GM21390 (cell line): ENCODE data around the gene WNT5A.
"Not testable (repeated sequence)": the region's sequence is repeated elsewhere in the genome, so short reads cannot be mapped to it uniquely, and the experiment has no call there.

Experiments used
- ATAC-seq: cut with Tn5 transposase; IDR thresholded peaks from one replicate; pipeline ENCODE4 v1.9.1; 2021; ENCODE audit not compliant: unreplicated experiment

The WNT5A gene

GRCh38 chr3:55507808-55508207 lies 20.7 kb upstream of the WNT5A start:
- no peak for ATAC-seq

- ATAC-seq, result no peak
Observed at GRCh38 chr3:55505776-55506175, 18.7 kb upstream of the WNT5A start.

GRCh38 chr3:55505102-55505501 lies 18.0 kb upstream of the WNT5A start:
- not testable (repeated sequence) for ATAC-seq

- no peak for ATAC-seq
Observed at GRCh38 chr3:55501905-55502304, 14.8 kb upstream of the WNT5A start.

GRCh38 chr3:55500555-55501330 lies 13.6 kb upstream of the WNT5A start:
- no peak for ATAC-seq

GRCh38 chr3:55498520-55498919 lies 11.4 kb upstream of the WNT5A start:
- ATAC-seq, result no peak

- ATAC-seq, result no peak
Observed at GRCh38 chr3:55497250-55497649, 10.1 kb upstream of the WNT5A start.

- ATAC-seq, result no peak
Observed at GRCh38 chr3:55494976-55495375, 7.9 kb upstream of the WNT5A start.

- ATAC-seq, result no peak
Observed at GRCh38 chr3:55492976-55493375, 5.9 kb upstream of the WNT5A start.

GRCh38 chr3:55491296-55491816 lies 4.2 kb upstream of the WNT5A start:
- ATAC-seq, result no peak

- ATAC-seq, result no peak
Observed at GRCh38 chr3:55490276-55490913, 3.3 kb upstream of the WNT5A start.

- ATAC-seq, result no peak
Observed at GRCh38 chr3:55489798-55490132, 2.7 kb upstream of the WNT5A start.

GRCh38 chr3:55488398-55489055 lies 1.4 kb upstream of the WNT5A start:
- ATAC-seq, result peak; percentile 34

- no peak for ATAC-seq
Observed at GRCh38 chr3:55487381-55488241, 505 bp upstream of the WNT5A start.

GRCh38 chr3:55486101-55486856 lies 827 bp downstream of the WNT5A start:
- no peak for ATAC-seq

GRCh38 chr3:55484801-55485791 lies 2.0 kb downstream of the WNT5A start:
- ATAC-seq, result peak; percentile 64

GRCh38 chr3:55484191-55484689 lies 2.9 kb downstream of the WNT5A start:
- no peak for ATAC-seq

GRCh38 chr3:55483196-55484095 lies 3.7 kb downstream of the WNT5A start:
- no peak for ATAC-seq
